GM04503 (cell line): Measurements from ENCODE around the gene NFATC3.

Experiments
- DNase-seq: peaks from one replicate; pipeline ENCODE4 v3.0.0-alpha.2; 2012; ENCODE audit warnings: low read depth

The NFATC3 gene

DNA sequence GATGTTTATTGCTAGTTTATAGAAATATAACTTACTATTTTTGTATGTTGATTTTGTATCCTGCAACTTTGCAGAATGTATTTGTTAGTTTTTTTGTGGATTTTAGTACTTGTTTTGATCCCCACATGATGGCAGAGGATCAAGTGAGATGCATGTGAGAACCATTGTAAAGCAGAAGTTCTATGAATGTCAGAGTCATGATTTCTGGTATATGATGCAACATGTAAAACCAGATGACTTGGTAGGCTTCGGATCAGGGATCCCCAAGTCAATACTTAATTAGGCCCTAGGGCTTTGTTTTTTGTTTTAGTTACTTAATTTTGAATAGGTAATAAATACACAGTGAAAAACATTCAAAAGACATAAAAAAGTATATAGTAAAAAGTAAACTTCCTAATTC lies 104.9 kb downstream of the NFATC3 start:
- no peak for DNase-seq

DNA sequence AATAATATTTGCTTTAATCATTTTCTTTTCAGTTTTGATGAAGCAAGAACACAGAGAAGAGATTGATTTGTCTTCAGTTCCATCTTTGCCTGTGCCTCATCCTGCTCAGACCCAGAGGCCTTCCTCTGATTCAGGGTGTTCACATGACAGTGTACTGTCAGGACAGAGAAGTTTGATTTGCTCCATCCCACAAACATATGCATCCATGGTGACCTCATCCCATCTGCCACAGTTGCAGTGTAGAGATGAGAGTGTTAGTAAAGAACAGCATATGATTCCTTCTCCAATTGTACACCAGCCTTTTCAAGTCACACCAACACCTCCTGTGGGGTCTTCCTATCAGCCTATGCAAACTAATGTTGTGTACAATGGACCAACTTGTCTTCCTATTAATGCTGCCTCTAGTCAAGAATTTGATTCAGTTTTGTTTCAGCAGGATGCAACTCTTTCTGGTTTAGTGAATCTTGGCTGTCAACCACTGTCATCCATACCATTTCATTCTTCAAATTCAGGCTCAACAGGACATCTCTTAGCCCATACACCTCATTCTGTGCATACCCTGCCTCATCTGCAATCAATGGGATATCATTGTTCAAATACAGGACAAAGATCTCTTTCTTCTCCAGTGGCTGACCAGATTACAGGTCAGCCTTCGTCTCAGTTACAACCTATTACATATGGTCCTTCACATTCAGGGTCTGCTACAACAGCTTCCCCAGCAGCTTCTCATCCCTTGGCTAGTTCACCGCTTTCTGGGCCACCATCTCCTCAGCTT lies 105.8 kb downstream of the NFATC3 start:
- no peak for DNase-seq

DNA sequence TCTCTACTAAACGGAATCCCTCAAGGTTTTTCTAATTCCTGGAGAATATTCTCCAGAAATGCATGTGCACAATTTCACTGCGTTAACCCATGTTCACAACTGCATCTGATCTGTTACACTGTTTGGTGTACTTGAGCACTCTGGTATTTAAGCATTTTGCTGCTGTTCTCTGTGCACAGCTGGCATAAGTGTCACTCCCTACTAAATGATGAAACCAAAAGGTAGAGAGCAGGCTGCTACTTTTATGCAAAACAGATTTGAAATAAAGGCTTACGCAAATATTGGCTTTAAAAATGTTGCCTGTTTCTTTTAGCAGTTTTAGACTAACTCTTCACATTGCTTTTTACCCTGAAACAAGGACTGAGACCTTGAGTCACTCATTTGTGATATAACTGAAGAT lies 109.1 kb downstream of the NFATC3 start:
- DNase-seq = no peak

DNA sequence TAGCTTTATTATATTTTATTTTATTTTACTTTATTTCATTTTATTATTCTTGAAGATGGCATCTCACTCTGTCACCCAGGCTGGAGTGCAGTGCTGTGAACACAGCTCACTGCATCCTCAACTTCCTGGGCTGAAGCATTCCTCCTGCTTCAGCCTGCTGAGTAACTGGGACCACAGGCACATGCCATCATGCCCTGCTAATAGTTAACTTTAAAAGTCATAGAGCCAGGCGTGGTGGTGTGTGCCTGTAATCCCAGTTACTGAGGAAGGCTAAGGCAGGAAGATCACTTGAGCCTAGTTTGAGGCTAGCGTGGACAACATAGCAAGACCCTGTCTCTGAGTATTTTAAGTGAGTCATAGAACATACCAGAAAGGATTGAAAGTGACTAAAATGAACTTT lies 112.1 kb downstream of the NFATC3 start:
- peak; percentile 12 for DNase-seq

DNA sequence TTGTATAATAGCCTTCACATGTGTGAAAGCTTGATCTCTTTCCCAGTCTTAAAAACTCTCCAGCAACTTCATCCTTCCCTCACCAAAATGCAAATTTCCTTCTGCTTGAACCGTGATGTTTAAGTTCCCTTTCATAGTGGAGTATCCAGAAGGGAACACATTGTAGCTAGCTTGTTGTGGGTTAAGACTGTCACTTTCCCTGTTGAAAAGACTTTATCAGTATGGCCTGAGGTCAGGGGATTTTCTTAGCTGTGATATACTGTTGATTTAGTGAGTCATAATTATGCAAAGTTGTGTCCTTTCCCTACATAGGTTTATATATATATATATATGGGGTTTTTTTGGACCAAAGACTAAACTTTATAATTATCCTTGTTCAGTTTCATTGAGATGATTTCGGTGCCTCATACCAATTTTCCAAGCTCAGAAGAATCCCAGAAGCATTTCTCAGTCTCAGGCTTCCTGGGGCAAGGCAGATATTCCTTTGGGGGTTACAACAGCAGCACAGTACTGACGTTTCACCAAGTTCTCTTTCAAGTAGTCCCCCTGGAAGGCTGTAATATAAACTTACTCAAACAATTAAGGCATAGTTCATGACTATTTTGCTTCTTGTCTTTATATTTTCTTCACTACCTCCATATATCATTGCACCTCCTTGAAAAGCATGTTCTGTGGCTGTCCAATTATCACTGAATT lies 115.1 kb downstream of the NFATC3 start:
- no peak for DNase-seq

- no peak for DNase-seq
These were observed 116.9 kb downstream of the NFATC3 start for GRCh38 chr16:68202091-68202519.

- no peak for DNase-seq
These were observed 121.1 kb downstream of the NFATC3 start for GRCh38 chr16:68206245-68206644.

DNA sequence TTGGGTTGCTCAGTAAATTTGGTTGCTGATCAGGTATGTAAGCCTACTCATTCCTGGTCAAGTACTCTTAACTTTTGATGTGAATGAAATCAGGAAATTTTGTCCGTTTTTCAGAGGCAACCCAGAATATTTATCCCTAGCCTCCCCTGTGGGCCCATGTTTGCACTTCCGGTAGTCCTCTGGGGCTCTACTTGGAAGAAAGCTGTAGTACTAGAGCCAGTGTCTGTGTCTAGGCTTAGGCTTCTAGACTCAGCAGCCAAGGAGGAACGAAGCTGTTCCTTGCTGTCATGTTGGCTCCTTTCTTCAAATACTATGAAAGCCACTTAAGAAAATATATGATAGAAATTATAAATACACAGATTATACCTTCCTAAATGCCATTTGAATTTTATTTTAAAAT lies 129.6 kb downstream of the NFATC3 start:
- no peak for DNase-seq

DNA sequence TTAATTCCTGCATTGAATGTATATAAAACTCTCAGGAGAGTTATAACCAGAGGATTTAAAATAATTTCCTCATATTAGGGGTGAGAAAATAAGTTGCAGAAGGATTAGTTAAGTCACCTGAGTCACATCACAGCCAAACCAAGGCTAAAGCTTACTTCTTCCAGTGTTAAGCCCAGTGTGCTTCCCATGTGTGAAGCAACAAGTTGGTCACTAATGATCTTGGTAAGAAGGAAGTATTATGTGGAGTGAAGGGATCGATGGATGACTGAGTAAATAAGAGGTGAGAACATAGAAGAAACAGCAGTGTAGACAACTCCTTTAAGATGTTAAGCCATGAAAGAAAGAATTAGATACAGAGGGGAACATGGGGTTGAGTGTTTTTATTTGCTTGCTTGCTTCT lies 130.1 kb downstream of the NFATC3 start:
- no peak for DNase-seq

DNA sequence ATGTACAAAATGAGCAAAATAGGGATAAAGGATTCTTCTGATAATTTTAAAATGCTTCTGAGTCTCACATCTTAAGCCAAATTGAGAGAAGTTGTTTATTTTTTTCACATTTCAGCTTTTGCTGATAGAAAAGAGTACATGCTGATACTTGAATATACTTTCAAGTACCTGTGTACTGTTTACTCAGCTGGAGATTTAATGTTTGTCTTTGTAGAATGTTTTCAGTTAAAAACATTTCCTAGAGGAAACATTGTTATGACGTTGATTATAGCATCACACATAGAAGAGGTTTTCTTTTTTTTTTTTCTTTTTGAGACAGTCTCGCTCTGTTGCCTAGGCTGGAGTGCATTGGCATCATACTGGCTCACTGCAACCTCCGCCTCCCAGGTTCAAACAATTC lies 131.1 kb downstream of the NFATC3 start:
- DNase-seq = no peak

DNA sequence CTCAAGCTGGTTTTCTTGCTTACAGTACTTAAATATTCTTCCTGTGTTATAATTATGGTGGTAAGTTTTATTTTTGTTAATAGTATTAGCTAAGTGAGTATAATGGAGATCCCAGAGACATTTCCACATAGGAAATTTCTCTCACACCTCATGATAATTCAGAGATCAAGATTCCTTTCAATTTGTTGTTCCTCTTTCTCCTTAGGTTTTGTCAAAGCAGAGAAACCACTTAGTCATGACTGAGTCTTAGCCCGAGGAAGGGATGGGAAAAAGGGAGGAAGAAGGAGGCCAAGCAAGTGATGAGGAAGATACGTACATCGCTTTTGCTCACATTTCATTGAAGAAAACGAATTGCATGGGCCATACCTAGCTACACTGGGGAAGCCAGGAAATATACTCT lies 132.3 kb downstream of the NFATC3 start:
- no peak for DNase-seq

DNA sequence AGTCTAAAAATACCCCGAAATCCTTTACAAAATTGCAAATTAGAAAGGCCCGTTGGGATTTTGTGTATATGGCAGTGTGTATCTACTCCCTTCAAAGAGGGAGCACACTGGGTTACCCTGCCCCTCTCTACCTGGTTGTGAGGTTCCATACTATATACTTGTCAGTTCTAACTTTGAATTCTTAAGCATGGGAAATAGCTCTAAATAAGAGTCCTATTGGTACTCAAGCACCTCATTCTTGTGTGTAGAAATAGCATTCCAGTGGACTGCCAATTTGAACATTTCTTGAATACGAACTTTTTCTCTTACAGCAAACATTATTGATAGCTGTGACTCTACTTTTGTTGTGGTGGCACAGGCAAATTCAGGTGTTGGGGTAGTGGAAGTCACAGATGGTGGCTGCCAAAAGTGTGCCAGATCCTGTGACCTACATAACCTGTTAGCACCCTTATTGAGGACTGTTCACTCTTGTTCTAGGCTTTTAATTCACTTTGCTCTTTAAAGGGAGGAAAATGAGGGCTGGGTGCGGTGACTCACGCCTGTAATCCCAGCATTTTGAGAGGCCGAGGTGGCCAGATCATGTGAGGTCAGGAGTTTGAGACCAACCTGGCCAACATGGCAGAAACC lies 134.7 kb downstream of the NFATC3 start:
- no peak for DNase-seq

DNA sequence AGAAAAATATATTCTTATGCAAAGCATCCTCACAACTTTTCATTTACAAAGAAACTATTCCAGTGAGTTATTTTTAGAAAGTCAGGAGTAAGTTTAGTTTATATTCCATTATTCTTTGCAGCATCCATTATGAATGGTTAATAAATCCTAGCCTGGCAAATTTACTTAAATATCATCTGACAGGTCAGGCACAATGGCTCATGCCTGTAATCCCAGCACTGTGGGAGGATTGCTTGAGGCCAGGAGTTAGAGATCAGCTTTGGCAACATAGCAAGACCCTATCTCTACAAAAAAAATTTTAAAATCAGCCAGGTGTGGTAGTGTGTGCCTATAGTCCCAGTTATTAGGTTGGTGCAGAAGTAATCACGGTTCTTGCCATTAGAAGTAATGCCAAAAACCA lies 137.9 kb downstream of the NFATC3 start:
- DNase-seq = no peak

DNA sequence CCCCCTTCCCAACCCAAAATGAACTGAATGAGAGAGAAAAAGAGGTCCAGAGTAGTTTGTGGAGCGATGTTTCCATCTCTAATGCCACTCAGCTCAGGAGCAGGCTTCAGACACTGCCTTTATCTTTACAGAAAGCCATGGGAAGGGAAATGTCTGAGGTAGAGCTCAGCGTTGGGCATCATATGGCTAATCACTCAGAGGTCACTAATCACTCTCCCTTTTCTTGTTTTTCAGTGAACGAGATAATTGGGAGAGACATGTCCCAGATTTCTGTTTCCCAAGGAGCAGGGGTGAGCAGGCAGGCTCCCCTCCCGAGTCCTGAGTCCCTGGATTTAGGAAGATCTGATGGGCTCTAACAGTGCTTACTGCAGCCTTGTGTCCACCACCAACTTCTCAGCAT lies 140.9 kb downstream of the NFATC3 start:
- no peak for DNase-seq

- no peak for DNase-seq
These were observed 142.1 kb downstream of the NFATC3 start for GRCh38 chr16:68227183-68227793.

DNA sequence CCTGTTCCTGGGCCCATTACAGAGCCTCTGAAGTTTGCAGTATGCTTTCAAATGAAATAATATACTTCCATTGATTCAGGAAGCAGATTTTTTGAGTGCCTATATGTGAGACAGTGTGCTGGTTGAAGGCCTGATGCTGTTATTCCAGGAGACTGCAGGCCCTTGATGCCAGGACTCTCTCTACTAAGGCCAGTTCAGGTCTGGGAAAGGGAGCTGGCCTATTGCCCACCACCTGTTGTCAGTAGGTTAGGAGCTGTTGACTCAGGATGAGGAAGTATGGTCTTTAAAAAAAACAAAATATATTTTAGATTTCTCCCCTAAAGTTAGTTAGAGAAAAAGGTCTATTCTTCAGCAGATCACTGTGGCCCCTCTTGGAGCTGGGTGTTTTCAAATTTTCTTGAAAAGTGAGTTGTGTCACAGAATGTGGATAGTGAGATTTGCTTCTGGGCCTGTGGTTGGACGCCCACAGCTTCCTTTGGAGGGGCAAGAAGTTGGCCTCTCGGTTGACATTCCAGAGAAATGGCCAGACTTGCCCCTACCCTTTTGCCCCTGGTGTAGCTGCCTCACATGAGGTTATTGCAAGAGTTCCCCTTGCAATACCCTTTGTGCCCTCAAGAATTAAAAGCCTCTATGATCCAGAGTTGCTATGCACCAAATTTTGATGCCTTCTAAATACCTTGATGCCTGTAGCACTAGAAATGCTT lies 142.8 kb downstream of the NFATC3 start:
- no peak for DNase-seq

DNA sequence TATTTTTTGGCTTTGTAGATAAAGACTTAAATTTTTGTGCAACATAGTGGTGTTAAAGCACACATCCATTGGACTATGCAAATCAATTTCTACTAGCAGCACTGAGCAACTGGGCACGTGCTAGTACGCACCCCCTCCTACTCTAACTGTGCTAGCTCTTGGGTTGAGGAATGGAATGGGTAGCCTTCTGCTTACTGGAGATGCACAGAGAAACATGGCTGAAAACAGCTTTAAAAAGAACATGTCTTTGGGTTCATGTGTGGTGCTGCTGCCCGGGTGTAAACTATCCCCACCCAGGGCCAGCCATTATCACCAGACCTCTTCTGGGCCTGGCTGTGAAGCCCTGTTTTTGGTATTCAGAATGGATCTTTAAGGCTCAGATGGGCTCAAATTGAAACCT lies 143.5 kb downstream of the NFATC3 start:
- DNase-seq = no peak

DNA sequence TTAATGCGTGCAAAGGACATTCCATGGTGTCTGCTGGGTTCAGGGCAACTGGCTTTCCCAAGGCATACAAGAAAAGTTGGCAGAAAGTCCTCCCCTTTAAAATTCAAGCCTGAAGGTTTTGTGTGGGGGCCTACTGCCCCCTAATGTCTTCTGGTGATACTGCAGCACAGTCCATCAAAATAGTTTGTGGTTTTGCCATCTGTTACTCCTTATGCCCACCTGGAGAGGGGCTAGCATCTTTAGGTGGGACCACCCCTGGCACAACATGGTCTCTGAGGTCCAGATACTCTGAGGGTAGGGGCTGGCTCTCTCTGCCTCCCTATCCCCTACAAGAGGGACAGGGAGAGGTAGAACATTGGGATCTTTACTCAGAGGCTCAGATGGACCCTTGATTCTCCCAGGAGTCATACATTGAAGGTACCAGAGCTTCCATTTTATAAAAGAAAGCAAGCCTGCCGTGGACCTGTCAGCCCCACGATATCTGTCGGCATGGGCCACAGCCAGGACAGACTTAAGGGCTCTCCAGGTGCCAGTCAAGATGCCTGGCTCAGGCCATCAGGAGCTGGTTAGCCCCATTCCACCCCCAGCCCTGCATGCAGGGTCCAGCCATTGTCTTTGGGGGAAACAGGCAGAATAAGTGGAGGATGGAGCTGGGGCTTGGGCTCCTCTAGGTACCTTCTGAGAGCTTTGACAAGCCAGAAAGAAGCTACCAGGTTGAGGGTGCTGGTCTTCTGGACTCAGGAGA lies 144.4 kb downstream of the NFATC3 start:
- DNase-seq = no peak

DNA sequence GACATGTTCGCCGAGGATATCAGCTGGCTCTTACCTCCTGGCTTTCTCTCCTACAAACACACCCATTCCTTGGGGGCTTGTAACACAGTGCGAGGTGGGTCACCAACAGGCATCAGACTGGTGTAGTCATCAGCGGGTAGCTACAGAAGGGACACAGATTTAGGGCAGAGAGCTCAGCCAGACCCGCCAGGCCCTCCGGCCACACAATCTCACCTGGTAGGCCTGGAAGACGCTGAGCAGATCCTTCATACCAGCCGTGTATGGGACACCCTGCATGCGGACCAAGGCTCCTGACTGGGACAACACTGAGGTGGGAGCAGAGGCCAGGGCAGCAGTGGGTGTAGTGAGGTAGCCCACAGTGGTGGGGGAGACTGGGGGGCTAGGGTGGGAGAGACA lies 145.0 kb downstream of the NFATC3 start:
- DNase-seq = no peak

GRCh38 chr16:68230956-68231355 lies 145.8 kb downstream of the NFATC3 start:
- no peak for DNase-seq

DNA sequence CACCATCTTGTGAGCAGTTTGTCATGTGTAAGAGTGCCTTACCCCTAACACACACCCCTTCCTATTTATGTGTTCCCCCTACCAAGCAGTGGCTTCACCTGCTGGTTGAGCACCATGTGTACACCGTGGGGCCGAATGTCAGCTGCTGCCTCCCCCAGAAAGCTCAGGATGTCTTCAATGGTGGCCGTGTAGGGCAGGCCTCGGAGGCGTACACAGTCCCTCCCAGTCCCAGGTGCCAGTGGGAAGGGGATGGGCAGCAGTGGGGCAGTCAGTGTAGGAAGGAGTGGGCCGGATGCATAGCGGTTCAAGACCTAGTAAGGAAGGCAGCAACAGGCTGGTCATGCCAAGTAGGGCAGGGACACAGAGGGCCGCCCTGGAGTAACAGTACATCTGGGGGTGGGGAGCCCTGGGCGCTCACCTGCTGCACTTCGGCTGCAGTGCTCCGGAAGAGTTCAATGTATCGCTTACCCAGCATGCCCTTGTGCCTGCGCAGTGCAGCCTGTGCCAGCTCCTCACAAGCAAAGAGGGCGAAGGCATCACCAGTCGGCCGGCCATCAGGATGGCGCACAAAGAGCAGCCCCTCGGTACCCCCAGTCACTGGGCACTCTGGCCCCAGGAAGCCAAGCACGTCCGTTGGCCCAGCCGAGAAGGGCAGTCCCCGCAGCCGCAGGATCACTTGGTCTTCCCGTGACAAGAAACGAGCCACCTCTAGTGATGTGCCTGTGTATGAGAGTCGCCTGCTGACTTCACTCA lies 146.4 kb downstream of the NFATC3 start:
- no peak for DNase-seq
